Measurements from ENCODE around the gene LRTM2.

Gene LRTM2

GRCh38 chr12:1830401-1830845 is 10.1 kb downstream of the LRTM2 start:
- no peak for DNase-seq

- DNase-seq, result peak; percentile 72
Measured at GRCh38 chr12:1830981-1831963, 10.9 kb downstream of the LRTM2 start.

- no peak for DNase-seq
Measured at GRCh38 chr12:1832801-1833595, 12.6 kb downstream of the LRTM2 start.

GRCh38 chr12:1833596-1834028 is 13.2 kb downstream of the LRTM2 start:
- no peak for DNase-seq

- DNase-seq, result no peak
Measured at GRCh38 chr12:1834186-1834925, 14.0 kb downstream of the LRTM2 start.

GRCh38 chr12:1835211-1836131 is 15.1 kb downstream of the LRTM2 start:
- DNase-seq, result no peak

GRCh38 chr12:1836241-1836803 is 16.0 kb downstream of the LRTM2 start:
- DNase-seq, result no peak

GRCh38 chr12:1836854-1837421 is 16.6 kb downstream of the LRTM2 start:
- peak; percentile 64 for DNase-seq

- DNase-seq, result no peak
Measured at GRCh38 chr12:1837541-1838204, 17.3 kb downstream of the LRTM2 start.

- peak; percentile 24 for DNase-seq
Measured at GRCh38 chr12:1838205-1838993, 18.0 kb downstream of the LRTM2 start.

- DNase-seq, result no peak
Measured at GRCh38 chr12:1838994-1839365, 18.6 kb downstream of the LRTM2 start.

GRCh38 chr12:1839464-1839863 is 19.1 kb downstream of the LRTM2 start:
- DNase-seq, result no peak

GRCh38 chr12:1839956-1840951 is 19.9 kb downstream of the LRTM2 start:
- peak; percentile 61 for DNase-seq

- DNase-seq, result no peak
Measured at GRCh38 chr12:1840981-1841425, 20.6 kb downstream of the LRTM2 start.

- DNase-seq, result no peak
Measured at GRCh38 chr12:1841586-1842182, 21.3 kb downstream of the LRTM2 start.

- no peak for DNase-seq
Measured at GRCh38 chr12:1842183-1842904, 22.0 kb downstream of the LRTM2 start.

Data from right kidney (tissue), 1 donor.